ENCODE results near the gene RNASET2.

The RNASET2 gene

GRCh38 chr6:166911248-166911677 is 45.1 kb downstream of the RNASET2 start:
- DNase-seq (ENCODE audit: insufficient read length, low spot score) (no peak), FAIRE-seq (no peak)
- TF ChIP-seq CTCF (IDR thresholded peaks at IDR 0.05; ENCODE audit: insufficient read depth, missing control alignments): no peak

GRCh38 chr6:166910601-166911000 is 45.7 kb downstream of the RNASET2 start:
- no peak for TF ChIP-seq CTCF (IDR thresholded peaks at IDR 0.05; ENCODE audit: insufficient read depth, missing control alignments)
- DNase-seq (ENCODE audit: insufficient read length, low spot score): no peak
- no peak for FAIRE-seq

GRCh38 chr6:166908811-166909210 is 47.5 kb downstream of the RNASET2 start:
- TF ChIP-seq CTCF (IDR thresholded peaks at IDR 0.05; ENCODE audit: insufficient read depth, missing control alignments): no peak
- DNase-seq (ENCODE audit: insufficient read length, low spot score) (no peak), FAIRE-seq (no peak)

GRCh38 chr6:166907871-166908806 is 48.2 kb downstream of the RNASET2 start:
- FAIRE-seq (no peak), DNase-seq (ENCODE audit: insufficient read length, low spot score) (no peak)
- no peak for TF ChIP-seq CTCF (IDR thresholded peaks at IDR 0.05; ENCODE audit: insufficient read depth, missing control alignments)

- TF ChIP-seq CTCF (IDR thresholded peaks at IDR 0.05; ENCODE audit: insufficient read depth, missing control alignments): no peak
- DNase-seq (ENCODE audit: insufficient read length, low spot score): no peak
- no peak for FAIRE-seq
Observed at GRCh38 chr6:166907373-166907841, 48.9 kb downstream of the RNASET2 start.

- DNase-seq (ENCODE audit: insufficient read length, low spot score) (no peak), FAIRE-seq (no peak)
- TF ChIP-seq CTCF (IDR thresholded peaks at IDR 0.05; ENCODE audit: insufficient read depth, missing control alignments): no peak
Observed at GRCh38 chr6:166906376-166907044, 49.8 kb downstream of the RNASET2 start.
